HepG2 (cell line): ENCODE data around the gene RIMS3. TPM values are rescaled to one million over a fixed set of nuclear protein-coding genes. Genes with fewer than 3 reads are reported as not detected.

ENCODE experiments used
- ATAC-seq: fragments of 200-7000 bp; cut with Tn5 transposase; 3 replicates; pipeline ENCODE4 v1.9.1; 2020; ENCODE audit warnings: mild to moderate bottlenecking, moderate library complexity
- BruUV-seq: library from RNA; stranded (reverse); fragments of 400-500 nt; replicated peaks from 2 replicates; lab custom pipeline; 2021; lab: Mats Ljungman, UMichigan
- CTCF ChIA-PET: fragments of 300-600 bp; formaldehyde crosslinking; extraction: SDS; loops from one replicate; lab custom pipeline; 2021; ENCODE audit warnings: low total read pairs, inconsistent platforms, low intra/inter-chr PET ratio; lab: Yijun Ruan, JAX
- POLR2A ChIA-PET: fragments of 350-600 bp; sonication (Branson Sonifier 250); formaldehyde crosslinking; loops from one replicate; lab custom pipeline; 2020; ENCODE audit warnings: antibody characterized with exemption, inconsistent platforms; lab: Yijun Ruan, JAX
- DNase-seq: peaks from one replicate; pipeline ENCODE4 v3.0.0-alpha.2; 2015; ENCODE audit warnings: low spot score
- FAIRE-seq: peaks from 3 replicates; lab custom pipeline; 2011; peaks lifted over from hg19 to GRCh38; lab: Jason Lieb, UNC
- H2AFZ ChIP-seq: one replicate; pipeline ENCODE4 v1.6.1; 2011; ENCODE audit warnings: low read length, inconsistent platforms
- H3K27ac ChIP-seq: fragments of 300-600 bp; 3 replicates; pipeline ENCODE4 v1.8.0; 2011; ENCODE audit warnings: mixed run types, mild to moderate bottlenecking, mixed read lengths, low read length, inconsistent platforms; ENCODE audit not compliant: insufficient read depth; ENCODE audit errors: extremely low read length
- H3K27me3 ChIP-seq, 2 experiments: fragments of 200-600 bp in 1 of 2; 2 replicates in 1 of 2; 3 replicates in 1 of 2; pipeline versions ENCODE4 v1.6.0 to v1.8.0; 2011; ENCODE audit warnings: low read length in 2 of 2, mild to moderate bottlenecking in 2 of 2, moderate library complexity in 2 of 2, inconsistent platforms in 1 of 2; ENCODE audit not compliant: insufficient read depth in 2 of 2, control insufficient read depth in 1 of 2
- H3K36me3 ChIP-seq, 2 experiments: fragments of 200-600 bp in 1 of 2; replicated peaks in 1 of 2; 2 replicates in 1 of 2; 3 replicates in 1 of 2; pipeline versions ENCODE4 v1.5.1 to v1.8.0; 2011; ENCODE audit warnings: low read length in 2 of 2, inconsistent platforms in 1 of 2; ENCODE audit not compliant: insufficient read depth in 2 of 2, control insufficient read depth in 1 of 2
- H3K4me1 ChIP-seq: 2 replicates; pipeline ENCODE4 v1.5.1; 2012; ENCODE audit warnings: low read length, inconsistent platforms; ENCODE audit not compliant: insufficient read depth
- H3K4me2 ChIP-seq: 2 replicates; pipeline ENCODE4 v1.6.0; 2011; ENCODE audit warnings: low read depth, low read length, inconsistent platforms
- H3K4me3 ChIP-seq, 3 experiments: fragments of 200-600 bp in 1 of 3; sonication (generic), shearing (Covaris generic) in 1 of 3; replicated peaks in 1 of 3; 2 replicates each; pipeline ENCODE4 v1.5.1; 2011 to 2016; ENCODE audit warnings: low read length in 3 of 3, inconsistent platforms in 2 of 3, low read depth in 2 of 3, mild to moderate bottlenecking in 2 of 3, control low read depth in 1 of 3, mixed read lengths in 1 of 3; ENCODE audit not compliant: insufficient read depth in 1 of 3
- H3K79me2 ChIP-seq: one replicate; pipeline ENCODE4 v1.6.1; 2011; ENCODE audit warnings: low read length, inconsistent platforms; ENCODE audit not compliant: insufficient read depth
- H3K9ac ChIP-seq: 2 replicates; pipeline ENCODE4 v1.6.0; 2011; ENCODE audit warnings: mild to moderate bottlenecking, low read depth, low read length, inconsistent platforms; ENCODE audit not compliant: insufficient read depth
- H3K9me3 ChIP-seq: 2 replicates; pipeline ENCODE4 v1.5.1; 2012; ENCODE audit warnings: mild to moderate bottlenecking, low read length
- H4K20me1 ChIP-seq: 2 replicates; pipeline ENCODE4 v1.6.0; 2011; ENCODE audit warnings: inconsistent platforms, mild to moderate bottlenecking, low read length, moderate library complexity; ENCODE audit not compliant: insufficient read depth
- E2F1 ChIP-seq: sonication (generic); formaldehyde crosslinking; IDR thresholded peaks from 2 replicates; pipeline ENCODE4 v1.5.0; 2020; ENCODE audit warnings: missing genetic modification reagents
- FOXK2 ChIP-seq: fragments of 450-650 bp; IDR thresholded peaks from 2 replicates; pipeline ENCODE4 v1.6.1; 2016
- GPN1 ChIP-seq: sonication (generic); formaldehyde crosslinking; IDR thresholded peaks from 2 replicates; pipeline ENCODE4 v1.5.1; 2020; ENCODE audit warnings: missing genetic modification reagents, borderline replicate concordance
- HHEX ChIP-seq: IDR thresholded peaks from 2 replicates; pipeline ENCODE4 v1.6.1; 2016; ENCODE audit warnings: control low read depth
- HMG20B ChIP-seq: conservative IDR thresholded peaks from 2 replicates; pipeline ENCODE4 v1.6.1; 2016; ENCODE audit warnings: missing genetic modification reagents, missing compliant biosample characterization
- ZGPAT ChIP-seq: IDR thresholded peaks from 2 replicates; pipeline ENCODE4 v1.6.1; 2016; ENCODE audit warnings: mild to moderate bottlenecking
- ZNF138 ChIP-seq: sonication (generic); formaldehyde crosslinking; IDR thresholded peaks from 2 replicates; pipeline ENCODE4 v1.5.0; 2020; ENCODE audit warnings: mild to moderate bottlenecking, low read depth, missing genetic modification reagents
- ZNF451 ChIP-seq: sonication (generic); formaldehyde crosslinking; IDR thresholded peaks from 2 replicates; pipeline ENCODE4 v1.5.0; 2020; ENCODE audit warnings: mild to moderate bottlenecking, missing genetic modification reagents
- ZNF703 ChIP-seq: sonication (generic); formaldehyde crosslinking; IDR thresholded peaks from 2 replicates; pipeline ENCODE4 v1.5.1; 2020; ENCODE audit warnings: missing genetic modification reagents, mild to moderate bottlenecking, moderate library complexity, borderline replicate concordance
- WGBS: methylation state at CpG from one replicate; pipeline ENCODE4 v1.1.6; 2017; ENCODE audit warnings: low lambda C conversion rate; 5-methylcytosine and 5-hydroxymethylcytosine counted together
- in situ Hi-C: cut with HindIII; loops from 2 replicates; pipeline ENCODE4 v1.10.0; 2017; ENCODE audit warnings: low pct_unique_long_range_greater_than_20kb; ENCODE audit not compliant: extremely low pct_ligation_motif_present
- intact Hi-C: fragments of 100-400 bp; cut with micrococcal nuclease; formaldehyde crosslinking; loops from one replicate; pipeline ENCODE4 v1.10.0; 2022; ENCODE audit not compliant: unreplicated experiment
- polyA plus RNA-seq, 8 experiments: library from polyadenylated mRNA; depleted of rRNA in 3 of 8; stranded (reverse) in 7 of 8; unstranded in 1 of 8; fragments of >200 nt; fragmentation: Illumina TruSeq in 4 of 8; extraction: Trizol in 4 of 8; gene quantifications; 2 replicates each; pipeline versions ENCODE4 v1.2.1 to v1.2.3, GENCODE V29; 2011 to 2016; ENCODE audit warnings: low read depth in 4 of 8, missing spikeins in 1 of 8, mixed read lengths in 1 of 8; ENCODE audit not compliant: insufficient read depth in 1 of 8
- total RNA-seq, 5 experiments: library from RNA; depleted of rRNA; stranded (reverse); fragments of >200 nt; fragmentation: Illumina TruSeq; extraction: Trizol; gene quantifications; 2 replicates each; pipeline ENCODE4 v1.2.3, GENCODE V29; 2016; ENCODE audit warnings: low read depth in 1 of 5
- TF ChIP-seq, protein P1 (sequence below): sonication (generic); formaldehyde crosslinking; IDR thresholded peaks from 2 replicates; pipeline ENCODE4 v1.5.0; 2020; ENCODE audit warnings: missing genetic modification reagents, mild to moderate bottlenecking, borderline replicate concordance
- TF ChIP-seq, protein P2 (sequence below): sonication (generic); formaldehyde crosslinking; IDR thresholded peaks from 2 replicates; pipeline ENCODE4 v1.8.0; 2022; ENCODE audit warnings: mild to moderate bottlenecking, missing genetic modification reagents

RIMS3 gene
- total and polyA plus RNA-seq, 2 of the 13 experiments (the other 11 are each of a cell fraction or from before 2014, with no cell fraction given) = 2.1 to 5.4 TPM

DNA sequence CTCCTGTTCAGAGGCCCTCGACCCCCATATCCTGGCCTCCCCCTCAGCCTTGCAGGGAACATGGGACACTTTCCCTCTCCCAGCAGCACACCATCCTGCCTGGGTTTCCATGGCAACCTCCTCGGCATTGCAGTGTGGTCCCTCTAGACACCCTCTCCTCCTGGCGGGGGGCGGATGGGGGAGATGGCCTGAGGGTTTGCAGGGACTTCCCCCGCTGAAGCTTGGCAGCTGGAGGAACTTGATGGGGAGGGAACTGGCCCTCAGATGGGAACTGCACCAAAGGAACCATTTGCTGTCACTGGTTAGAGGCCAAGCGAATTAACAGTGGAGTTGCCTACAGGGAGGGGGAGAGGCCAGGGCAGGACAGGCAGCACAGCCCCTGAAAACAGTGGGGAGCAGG, 28.7 kb downstream of the RIMS3 start:
- CTCF ChIA-PET = no interaction called here

More for the DNA sequence above, 28.7 kb downstream of the RIMS3 start:
- Histone ChIP-seq H2AFZ (no peak overlapping the region), H3K9me3 (no peaks in the 10 kb centered on the region), H3K79me2 (no peaks in the 10 kb centered on the region), H3K27ac (no peak overlapping the region), H3K9ac (no peak overlapping the region), H3K4me3 (no peak overlapping the region), H3K27me3 (no peaks in the 10 kb centered on the region), H4K20me1 (no peaks in the 10 kb centered on the region), H3K4me2 (no peak overlapping the region), H3K4me1 (peaks cover 7% of the 10 kb centered on the region; the same call in 1 of the 2 replicates), H3K36me3 (no peaks in the 10 kb centered on the region; a peak in 1 of 5 replicates)
- no peak for TF ChIP-seq ZNF451 (CRISPR knock-in tag)
- TF ChIP-seq, protein P1, sequence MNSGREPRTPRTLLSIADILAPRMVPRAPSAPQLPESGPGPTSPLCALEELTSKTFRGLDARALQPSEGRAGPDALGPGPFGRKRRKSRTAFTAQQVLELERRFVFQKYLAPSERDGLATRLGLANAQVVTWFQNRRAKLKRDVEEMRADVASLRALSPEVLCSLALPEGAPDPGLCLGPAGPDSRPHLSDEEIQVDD = no peak
- TF ChIP-seq FOXK2 = no peak
- TF ChIP-seq E2F1 (CRISPR knock-in tag) = no peak
- TF ChIP-seq GPN1 (CRISPR knock-in tag) = no peak
- TF ChIP-seq HMG20B (CRISPR knock-in tag) = no peak
- no peak for TF ChIP-seq ZNF703 (CRISPR knock-in tag)
- no peak for TF ChIP-seq ZGPAT
- TF ChIP-seq, protein P2, sequence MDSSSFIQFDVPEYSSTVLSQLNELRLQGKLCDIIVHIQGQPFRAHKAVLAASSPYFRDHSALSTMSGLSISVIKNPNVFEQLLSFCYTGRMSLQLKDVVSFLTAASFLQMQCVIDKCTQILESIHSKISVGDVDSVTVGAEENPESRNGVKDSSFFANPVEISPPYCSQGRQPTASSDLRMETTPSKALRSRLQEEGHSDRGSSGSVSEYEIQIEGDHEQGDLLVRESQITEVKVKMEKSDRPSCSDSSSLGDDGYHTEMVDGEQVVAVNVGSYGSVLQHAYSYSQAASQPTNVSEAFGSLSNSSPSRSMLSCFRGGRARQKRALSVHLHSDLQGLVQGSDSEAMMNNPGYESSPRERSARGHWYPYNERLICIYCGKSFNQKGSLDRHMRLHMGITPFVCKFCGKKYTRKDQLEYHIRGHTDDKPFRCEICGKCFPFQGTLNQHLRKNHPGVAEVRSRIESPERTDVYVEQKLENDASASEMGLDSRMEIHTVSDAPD = no peak
- TF ChIP-seq HHEX = no peak
- no peak for TF ChIP-seq ZNF138
- WGBS = 75% methylated on average over 5 of the region's 6 CpGs
- no peak for DNase-seq
- intact Hi-C loops (no loop called here), in situ Hi-C loops (no loop called here)
- POLR2A ChIA-PET = no interaction called here
- no peak for FAIRE-seq
- ATAC-seq = no peak
- BruUV-seq = no TSS peak
